ENCODE results near the gene NPAS4. TPM values are rescaled to one million over a fixed set of nuclear protein-coding genes. Genes with fewer than 3 reads are reported as not detected.

NPAS4 gene
- total RNA-seq, 1 donor from 2014 or later, result not detected

DNA sequence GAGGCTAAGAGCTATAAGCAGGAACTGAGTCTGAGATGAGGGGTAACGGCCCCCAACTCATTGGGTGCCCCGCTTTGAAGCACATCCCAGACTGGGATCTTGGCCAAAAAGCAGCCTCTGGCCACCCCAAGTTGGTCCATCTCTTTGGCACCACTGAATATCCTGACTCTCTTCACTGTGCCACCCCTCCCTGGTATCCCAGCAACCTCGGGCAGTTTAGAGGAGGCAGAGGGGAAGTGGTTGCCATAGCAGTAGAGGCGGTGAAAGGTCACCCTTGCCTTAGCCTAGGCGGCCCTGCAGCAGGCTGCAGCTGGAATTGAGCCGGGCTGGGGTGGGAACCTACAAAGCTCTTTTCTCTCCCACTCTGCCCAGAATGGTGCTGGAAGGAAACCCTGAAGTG lies 46.9 kb downstream of the NPAS4 start:
- intact Hi-C loops (cut with DNase I), result no loop called here
- peaks cover 27% of the 10 kb centered on the region for H3K4me1 ChIP-seq
- peaks cover 0 to 11% of the 10 kb centered on the region in 2 donors for H3K36me3 ChIP-seq
- no peaks in the 10 kb centered on the region for H3K9me3 ChIP-seq
- DNase-seq (ENCODE audit: extremely low spot score in 2 of 2), result peak in 1 of 2 donors; percentile 84
- peak overlapping the region; percentile 70 to 99 for H3K4me3 ChIP-seq
- no peak for TF ChIP-seq POLR2AphosphoS5 (IDR thresholded peaks at IDR 0.05; ENCODE audit: insufficient read depth in 1 of 2, low read depth in 1 of 2)
- TF ChIP-seq, protein P1, sequence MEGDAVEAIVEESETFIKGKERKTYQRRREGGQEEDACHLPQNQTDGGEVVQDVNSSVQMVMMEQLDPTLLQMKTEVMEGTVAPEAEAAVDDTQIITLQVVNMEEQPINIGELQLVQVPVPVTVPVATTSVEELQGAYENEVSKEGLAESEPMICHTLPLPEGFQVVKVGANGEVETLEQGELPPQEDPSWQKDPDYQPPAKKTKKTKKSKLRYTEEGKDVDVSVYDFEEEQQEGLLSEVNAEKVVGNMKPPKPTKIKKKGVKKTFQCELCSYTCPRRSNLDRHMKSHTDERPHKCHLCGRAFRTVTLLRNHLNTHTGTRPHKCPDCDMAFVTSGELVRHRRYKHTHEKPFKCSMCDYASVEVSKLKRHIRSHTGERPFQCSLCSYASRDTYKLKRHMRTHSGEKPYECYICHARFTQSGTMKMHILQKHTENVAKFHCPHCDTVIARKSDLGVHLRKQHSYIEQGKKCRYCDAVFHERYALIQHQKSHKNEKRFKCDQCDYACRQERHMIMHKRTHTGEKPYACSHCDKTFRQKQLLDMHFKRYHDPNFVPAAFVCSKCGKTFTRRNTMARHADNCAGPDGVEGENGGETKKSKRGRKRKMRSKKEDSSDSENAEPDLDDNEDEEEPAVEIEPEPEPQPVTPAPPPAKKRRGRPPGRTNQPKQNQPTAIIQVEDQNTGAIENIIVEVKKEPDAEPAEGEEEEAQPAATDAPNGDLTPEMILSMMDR (IDR thresholded peaks at IDR 0.05), result no peak
- TF ChIP-seq POLR2A (IDR thresholded peaks at IDR 0.05), result no peak
- H3K27ac ChIP-seq, result peak overlapping the region; percentile 66
- no peaks in the 10 kb centered on the region for H3K27me3 ChIP-seq

DNA sequence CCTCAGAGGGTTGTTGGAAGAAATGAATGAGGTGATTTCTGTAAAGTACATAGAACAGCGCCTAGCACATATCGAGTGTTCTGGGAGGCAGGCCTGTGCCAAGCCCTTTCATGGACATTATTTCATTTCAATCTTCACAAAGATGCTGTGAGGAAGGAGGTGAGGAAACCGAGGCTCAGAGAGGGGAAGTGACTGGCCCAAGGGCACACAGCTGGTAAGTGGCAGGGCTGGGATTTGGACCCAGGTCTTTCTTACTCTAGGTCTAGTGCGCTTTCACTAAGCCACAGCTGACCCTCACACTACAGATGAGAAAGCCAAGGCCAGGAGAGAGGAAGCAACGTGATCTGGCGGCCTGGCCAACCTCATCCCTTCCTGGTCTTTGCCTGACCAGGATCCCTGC lies 47.9 kb downstream of the NPAS4 start:
- Histone ChIP-seq H3K27ac (no peak overlapping the region), H3K4me1 (peaks cover 27% of the 10 kb centered on the region), H3K27me3 (no peaks in the 10 kb centered on the region), H3K9me3 (no peaks in the 10 kb centered on the region), H3K4me3 (no peak overlapping the region), H3K36me3 (peaks cover 0 to 18% of the 10 kb centered on the region in 2 donors)
- DNase-seq (ENCODE audit: extremely low spot score in 2 of 2), result no peak
- TF ChIP-seq POLR2A (IDR thresholded peaks at IDR 0.05), result no peak
- TF ChIP-seq, protein P1 (IDR thresholded peaks at IDR 0.05), result no peak
- TF ChIP-seq POLR2AphosphoS5 (IDR thresholded peaks at IDR 0.05; ENCODE audit: insufficient read depth in 1 of 2, low read depth in 1 of 2), result no peak
- intact Hi-C loops (cut with DNase I), result no loop called here

DNA sequence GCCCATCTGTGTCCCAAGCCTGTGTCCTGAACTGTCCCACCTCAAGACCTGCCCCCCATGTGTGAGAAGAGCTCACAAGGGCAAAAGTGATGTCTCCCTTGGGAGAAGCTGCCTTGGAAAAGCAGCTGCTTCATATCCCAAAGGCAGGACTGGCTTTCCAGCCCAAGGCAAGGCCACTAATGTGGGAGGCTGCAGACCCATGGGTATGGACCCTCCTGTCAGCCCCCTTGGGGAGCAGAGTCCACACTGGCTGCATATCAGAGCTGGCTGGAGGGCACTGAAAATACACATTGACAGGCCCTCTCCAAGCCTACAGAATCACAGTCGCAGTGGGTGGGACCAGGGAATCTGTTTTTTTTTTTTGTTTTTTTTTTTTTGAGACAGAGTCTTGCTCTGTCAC lies 48.6 kb downstream of the NPAS4 start:
- Histone ChIP-seq H3K27me3 (no peaks in the 10 kb centered on the region), H3K4me3 (no peak overlapping the region), H3K9me3 (no peaks in the 10 kb centered on the region), H3K36me3 (peaks cover 0 to 18% of the 10 kb centered on the region in 2 donors), H3K27ac (no peak overlapping the region), H3K4me1 (peaks cover 27% of the 10 kb centered on the region)
- DNase-seq (ENCODE audit: extremely low spot score in 2 of 2), result no peak
- no peak for TF ChIP-seq POLR2A (IDR thresholded peaks at IDR 0.05)
- TF ChIP-seq POLR2AphosphoS5 (IDR thresholded peaks at IDR 0.05; ENCODE audit: insufficient read depth in 1 of 2, low read depth in 1 of 2), result no peak
- TF ChIP-seq, protein P1 (IDR thresholded peaks at IDR 0.05), result no peak
- intact Hi-C loops (cut with DNase I), result no loop called here

DNA sequence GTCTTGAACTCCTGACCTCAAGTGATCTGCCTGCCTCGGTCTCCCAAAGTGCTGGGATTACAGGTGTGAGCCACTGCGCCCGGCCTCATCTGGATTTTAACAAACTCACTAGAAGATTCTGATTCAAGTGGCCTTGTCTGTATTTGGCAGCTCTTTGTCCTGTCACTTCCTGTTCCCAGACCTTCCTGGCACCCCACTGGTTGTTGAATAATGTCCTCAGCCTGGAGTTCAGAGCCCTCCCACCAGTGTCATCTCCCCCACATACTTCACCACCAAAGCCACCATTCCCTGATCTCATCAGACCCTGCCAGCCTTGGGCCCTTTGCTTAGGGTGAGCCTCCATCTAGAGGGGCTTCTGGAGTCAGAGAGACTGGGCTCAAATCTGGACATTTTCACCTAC lies 49.2 kb downstream of the NPAS4 start:
- DNase-seq (ENCODE audit: extremely low spot score in 2 of 2), result no peak
- TF ChIP-seq POLR2AphosphoS5 (IDR thresholded peaks at IDR 0.05; ENCODE audit: insufficient read depth in 1 of 2, low read depth in 1 of 2) (no peak), POLR2A (IDR thresholded peaks at IDR 0.05) (no peak)
- TF ChIP-seq, protein P1 (IDR thresholded peaks at IDR 0.05), result no peak
- intact Hi-C loops (cut with DNase I), result no loop called here
- H3K9me3 ChIP-seq, result no peaks in the 10 kb centered on the region
- no peaks in the 10 kb centered on the region for H3K27me3 ChIP-seq
- H3K27ac ChIP-seq, result no peak overlapping the region
- H3K36me3 ChIP-seq, result peaks cover 0 to 18% of the 10 kb centered on the region in 2 donors
- H3K4me1 ChIP-seq, result peaks cover 27% of the 10 kb centered on the region
- H3K4me3 ChIP-seq, result no peak overlapping the region

DNA sequence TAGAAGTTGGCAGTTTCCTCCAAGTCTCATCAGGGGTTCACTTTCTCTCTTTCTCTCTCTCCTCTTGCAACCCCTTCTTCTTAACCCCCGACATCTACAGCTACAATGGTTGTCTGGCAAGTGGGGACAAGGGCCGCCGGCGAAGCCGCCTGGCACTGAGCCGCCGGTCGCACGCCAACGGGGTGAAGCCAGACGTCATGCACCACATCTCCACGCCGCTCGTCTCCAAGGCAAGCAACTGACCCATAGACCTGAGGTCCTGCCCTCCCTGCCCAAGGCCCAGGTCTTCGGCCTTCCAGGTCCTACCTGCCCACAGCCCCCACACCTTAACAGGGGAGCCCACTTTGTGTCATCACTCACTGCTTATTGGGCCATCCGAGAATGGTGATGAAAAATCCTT lies 50.3 kb downstream of the NPAS4 start:
- Histone ChIP-seq H3K4me3 (no peak overlapping the region), H3K9me3 (no peaks in the 10 kb centered on the region), H3K4me1 (peaks cover 20% of the 10 kb centered on the region), H3K36me3 (peaks cover 0 to 18% of the 10 kb centered on the region in 2 donors), H3K27ac (no peak overlapping the region), H3K27me3 (no peaks in the 10 kb centered on the region)
- intact Hi-C loops (cut with DNase I), result no loop called here
- no peak for TF ChIP-seq POLR2AphosphoS5 (IDR thresholded peaks at IDR 0.05; ENCODE audit: insufficient read depth in 1 of 2, low read depth in 1 of 2)
- TF ChIP-seq, protein P1 (IDR thresholded peaks at IDR 0.05), result no peak
- no peak for TF ChIP-seq POLR2A (IDR thresholded peaks at IDR 0.05)
- no peak for DNase-seq (ENCODE audit: extremely low spot score in 2 of 2)

Measured in vagina (tissue), 2 donors.